DOHH2 (cell line): ENCODE results near the gene FMNL2.

ENCODE experiments used
- EZH2phosphoT487 ChIP-seq: fragments of 200-600 bp; sonication (generic); IDR thresholded peaks from 2 replicates; pipeline ENCODE4 v1.6.1; 2017; ENCODE audit warnings: borderline replicate concordance, mild to moderate bottlenecking, antibody characterized with exemption, low read length, moderate library complexity, mixed read lengths
- TF ChIP-seq, protein P1 (sequence below): fragments of 200-600 bp; sonication (generic); IDR thresholded peaks from one replicate; pipeline ENCODE4 v1.5.1; 2014; ENCODE audit warnings: antibody characterized with exemption, mild to moderate bottlenecking, low read depth, low read length; ENCODE audit not compliant: poor library complexity, severe bottlenecking

DNA sequence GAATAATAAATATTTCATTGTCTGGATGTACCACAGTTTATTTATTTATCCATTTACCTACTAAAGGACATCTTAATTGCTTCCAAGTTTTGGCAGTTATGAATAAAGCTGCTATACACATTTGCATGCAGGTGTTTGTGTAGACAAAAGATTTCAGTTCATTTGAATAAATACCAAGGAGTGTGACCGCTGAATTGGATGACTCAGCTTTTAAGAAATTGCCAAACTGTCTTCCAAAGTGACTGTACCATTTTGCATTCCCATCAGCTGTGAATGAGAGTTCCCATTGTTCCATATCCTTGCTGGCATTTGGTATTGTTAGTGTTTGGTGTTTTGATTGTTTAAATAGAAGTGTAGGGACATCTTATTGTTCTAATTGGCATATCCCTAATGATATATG, 36.2 kb upstream of the FMNL2 start:
- TF ChIP-seq, protein P1, sequence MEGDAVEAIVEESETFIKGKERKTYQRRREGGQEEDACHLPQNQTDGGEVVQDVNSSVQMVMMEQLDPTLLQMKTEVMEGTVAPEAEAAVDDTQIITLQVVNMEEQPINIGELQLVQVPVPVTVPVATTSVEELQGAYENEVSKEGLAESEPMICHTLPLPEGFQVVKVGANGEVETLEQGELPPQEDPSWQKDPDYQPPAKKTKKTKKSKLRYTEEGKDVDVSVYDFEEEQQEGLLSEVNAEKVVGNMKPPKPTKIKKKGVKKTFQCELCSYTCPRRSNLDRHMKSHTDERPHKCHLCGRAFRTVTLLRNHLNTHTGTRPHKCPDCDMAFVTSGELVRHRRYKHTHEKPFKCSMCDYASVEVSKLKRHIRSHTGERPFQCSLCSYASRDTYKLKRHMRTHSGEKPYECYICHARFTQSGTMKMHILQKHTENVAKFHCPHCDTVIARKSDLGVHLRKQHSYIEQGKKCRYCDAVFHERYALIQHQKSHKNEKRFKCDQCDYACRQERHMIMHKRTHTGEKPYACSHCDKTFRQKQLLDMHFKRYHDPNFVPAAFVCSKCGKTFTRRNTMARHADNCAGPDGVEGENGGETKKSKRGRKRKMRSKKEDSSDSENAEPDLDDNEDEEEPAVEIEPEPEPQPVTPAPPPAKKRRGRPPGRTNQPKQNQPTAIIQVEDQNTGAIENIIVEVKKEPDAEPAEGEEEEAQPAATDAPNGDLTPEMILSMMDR = no peak
- TF ChIP-seq EZH2phosphoT487 = no peak
